GM19467 (cell line): ENCODE data around the gene PWP2.
"Not testable (repeated sequence)": the region's sequence is repeated elsewhere in the genome, so short reads cannot be mapped to it uniquely, and the experiment has no call there.

Source experiments
- ATAC-seq: cut with Tn5 transposase; IDR thresholded peaks from one replicate; pipeline ENCODE4 v1.9.1; 2021; ENCODE audit warnings: mild to moderate bottlenecking, moderate library complexity; ENCODE audit not compliant: unreplicated experiment

The PWP2 gene

DNA sequence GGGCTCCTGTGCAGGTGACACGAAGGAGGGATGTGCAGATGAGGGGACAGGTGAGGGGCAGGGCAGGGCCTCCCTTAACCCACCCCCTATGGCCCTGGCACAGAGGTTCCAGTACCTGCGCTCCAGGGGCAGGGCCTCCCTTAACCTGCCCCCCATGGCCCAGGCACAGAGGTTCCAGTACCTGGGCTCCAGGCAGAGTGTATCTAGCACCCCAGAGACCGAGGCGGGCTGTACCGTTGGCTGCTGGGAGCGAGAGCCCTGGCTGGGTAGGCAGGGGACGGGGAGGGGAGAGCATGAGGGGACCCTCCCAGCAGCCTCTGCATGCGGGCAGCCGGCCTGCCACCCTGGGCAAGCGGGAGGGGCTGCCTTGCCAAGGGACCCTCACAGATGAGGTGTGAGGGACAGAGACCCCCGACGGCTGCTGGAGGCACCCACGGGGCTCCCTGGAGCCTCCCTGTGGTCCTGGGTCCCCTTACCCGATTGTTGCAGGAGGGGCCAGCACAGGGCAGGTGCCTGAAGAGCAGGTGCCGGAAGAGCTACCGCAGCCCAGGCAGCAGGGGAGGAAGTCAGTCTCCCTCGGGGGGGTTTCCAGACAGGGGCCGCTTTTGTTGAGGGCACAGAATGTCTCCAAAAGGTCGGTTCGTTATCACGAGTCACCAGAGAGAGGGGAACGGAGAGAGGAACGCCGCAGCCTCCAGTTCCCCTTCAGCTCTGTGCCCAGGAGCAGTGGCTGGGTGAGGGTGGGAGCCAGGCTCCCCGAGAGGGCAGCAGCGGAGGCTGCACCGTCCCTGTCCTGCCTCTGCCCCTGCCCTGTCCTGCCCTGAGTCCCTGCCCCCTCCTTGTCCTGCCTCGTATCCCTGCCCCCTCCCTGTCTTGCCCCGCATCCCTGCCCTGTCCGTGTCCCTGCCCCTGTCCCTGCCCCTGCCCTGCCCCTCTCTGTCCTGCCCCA is 52.4 kb downstream of the PWP2 start:
- ATAC-seq: not testable (repeated sequence)

DNA sequence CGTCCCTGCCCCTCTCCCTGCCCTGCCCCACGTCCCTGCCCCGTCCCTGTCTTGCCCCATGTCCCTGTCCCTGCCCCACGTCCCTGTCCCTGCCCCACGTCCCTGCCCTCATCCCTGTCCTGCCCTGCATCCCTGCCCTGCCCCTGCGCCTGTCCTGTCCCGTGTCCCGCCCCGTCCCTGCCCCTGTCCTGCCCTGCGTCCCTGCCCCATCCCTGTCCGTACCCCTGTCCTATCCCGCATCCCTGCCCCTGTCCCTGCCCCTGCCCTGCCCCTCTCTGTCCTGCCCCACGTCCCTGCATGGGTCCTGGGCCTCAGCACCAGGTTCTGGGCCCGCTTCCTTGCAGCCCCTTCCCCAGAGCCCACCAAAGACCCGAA is 53.1 kb downstream of the PWP2 start:
- ATAC-seq: not testable (repeated sequence)

DNA sequence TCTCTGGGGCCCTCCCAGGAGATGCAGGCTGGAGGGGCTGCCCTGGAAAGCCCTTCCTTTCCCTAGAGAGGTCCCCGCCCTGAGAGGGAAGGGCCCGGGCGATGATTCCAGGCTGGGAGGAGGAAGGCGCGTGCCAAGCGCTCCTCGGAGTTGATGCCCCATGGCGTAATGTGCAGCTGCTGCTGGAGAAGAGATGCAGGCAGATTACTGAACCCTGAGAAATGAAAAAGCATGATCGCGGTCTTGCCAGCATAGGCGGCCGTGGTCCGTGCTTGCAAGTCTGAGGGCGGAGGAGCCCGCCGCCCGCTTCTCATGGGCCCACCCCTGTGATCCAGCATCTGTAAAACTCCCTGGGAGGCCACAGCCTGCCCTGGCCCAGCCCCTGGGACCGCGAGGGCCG is 53.6 kb downstream of the PWP2 start:
- not testable (repeated sequence) for ATAC-seq

DNA sequence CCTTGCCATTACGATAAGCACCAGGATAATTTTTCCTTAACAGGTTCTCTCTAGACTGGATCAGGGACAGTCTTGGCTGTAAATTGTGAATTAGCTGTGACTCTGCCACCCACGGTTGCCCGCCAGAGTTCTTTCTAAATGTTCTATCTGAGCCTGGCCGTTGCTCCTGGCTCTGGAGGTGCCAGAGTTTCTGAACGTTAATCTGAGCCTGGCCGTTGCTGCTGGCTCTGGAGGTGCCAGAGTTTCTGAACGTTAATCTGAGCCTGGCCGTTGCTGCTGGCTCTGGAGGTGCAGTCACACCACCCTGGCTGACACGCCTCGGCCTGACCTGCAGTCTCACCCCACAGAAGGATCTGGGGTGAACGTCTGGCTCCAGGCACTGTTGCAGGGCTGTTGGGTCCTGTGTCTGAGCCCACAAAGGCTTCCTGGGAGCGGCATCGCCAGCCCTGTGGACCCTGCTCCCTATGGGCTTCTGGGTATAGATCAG is 56.0 kb downstream of the PWP2 start:
- not testable (repeated sequence) for ATAC-seq

DNA sequence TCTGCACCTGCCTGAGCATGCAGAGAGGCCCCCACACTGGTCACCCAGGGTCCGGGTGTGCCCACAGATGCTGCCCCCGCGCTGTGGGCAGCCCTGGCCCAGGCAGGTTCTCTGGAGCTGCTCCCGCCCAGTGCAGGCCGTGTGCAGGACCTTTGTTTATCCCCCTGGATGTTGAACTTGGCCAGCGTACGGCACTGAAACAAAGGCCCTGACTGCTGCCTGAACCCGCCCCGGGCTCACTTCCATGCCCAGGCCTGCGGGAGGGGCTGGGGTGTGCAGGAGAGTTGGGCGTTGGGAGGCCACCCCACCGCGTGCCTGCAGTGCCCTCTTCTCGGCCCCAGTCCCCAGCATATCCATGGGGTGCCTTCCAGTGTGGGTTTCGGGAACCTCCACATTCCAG is 58.7 kb downstream of the PWP2 start:
- not testable (repeated sequence) for ATAC-seq

DNA sequence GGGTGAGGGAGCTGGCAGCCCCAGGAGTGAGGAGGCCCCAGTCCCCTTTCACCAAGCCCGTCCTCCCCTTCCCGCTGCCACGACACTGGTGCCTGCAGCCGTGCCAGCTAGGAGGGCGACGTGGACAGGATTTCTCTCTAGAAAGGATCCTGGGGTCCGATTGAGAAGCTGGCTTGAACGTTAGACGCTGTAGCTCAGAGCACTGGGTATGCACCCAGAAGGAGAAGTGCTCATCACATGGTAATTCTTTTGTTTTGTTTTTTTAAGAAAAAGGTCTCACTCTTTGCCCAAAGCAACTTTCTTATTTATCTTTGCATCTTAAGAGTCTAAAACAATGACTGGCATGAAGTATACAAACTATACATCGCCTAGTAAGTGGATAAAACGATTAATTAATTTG is 60.3 kb downstream of the PWP2 start:
- not testable (repeated sequence) for ATAC-seq

DNA sequence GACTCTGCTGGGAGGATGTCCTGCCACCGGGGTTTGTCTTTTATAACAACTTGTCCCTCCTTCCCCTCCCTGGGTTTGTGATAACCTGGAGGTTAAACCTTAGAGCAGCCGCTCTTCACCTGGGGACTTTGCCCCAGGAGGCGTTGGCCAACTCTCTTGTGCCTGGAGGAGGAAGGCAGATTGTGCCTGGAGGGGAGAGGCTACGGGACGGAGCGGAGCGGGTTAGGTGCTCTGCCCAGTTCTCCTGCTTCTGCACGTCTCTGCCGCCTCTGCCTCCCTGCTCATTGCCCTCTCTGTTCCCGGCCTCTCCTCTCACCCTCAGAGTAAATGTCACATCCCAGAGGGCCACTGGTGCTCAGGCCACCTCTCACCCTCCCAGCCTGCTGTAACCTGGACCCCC is 63.1 kb downstream of the PWP2 start:
- not testable (repeated sequence) for ATAC-seq

DNA sequence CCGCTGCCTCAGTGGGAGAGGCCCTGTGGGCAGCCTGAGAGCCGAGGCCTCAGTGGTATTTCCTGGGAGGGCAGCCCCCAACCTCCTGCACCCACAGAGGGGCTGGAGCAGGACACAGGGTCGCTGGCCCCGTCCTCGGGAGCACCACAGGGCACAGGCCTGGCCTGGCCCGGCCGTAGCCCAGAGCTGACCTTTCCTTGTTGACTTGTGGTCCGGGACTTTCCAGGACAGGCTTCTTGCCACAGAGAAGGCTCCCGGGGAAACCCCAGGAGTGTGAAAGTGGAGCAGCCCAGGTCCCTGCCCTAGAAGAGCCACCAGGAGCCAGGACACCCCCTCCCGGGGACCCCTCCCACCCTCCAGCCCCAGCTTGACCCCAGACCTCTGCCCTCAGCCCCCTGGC is 63.7 kb downstream of the PWP2 start:
- ATAC-seq: not testable (repeated sequence)

DNA sequence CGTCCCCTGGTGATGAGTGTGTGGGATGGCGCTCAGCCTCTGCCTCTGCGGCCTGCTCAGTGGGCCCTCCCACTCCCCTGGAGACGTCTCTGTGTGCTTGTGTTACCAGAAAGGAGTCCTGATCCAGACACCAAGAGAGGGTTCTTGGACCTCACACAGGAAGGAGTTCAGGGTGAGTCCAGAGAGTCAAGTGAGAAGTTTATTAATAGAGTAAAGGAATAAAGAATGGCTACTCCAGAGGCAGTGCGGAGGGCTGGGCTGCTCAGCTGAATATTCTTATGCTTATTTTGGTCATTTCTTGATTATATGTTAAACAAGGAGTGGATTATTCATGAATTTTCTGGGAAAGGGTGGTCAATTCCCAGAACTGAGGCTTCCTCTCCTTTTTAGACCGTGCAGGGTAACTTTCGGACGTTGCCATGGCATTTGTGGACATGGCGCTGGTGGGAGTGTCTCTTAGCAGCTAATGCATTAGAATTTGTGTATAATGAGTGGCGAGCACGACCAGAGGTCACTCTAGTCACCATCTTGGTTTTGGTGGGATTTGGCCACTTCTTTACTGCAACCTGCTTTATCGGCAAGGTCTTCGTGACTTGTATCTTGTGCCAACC is 64.9 kb downstream of the PWP2 start:
- not testable (repeated sequence) for ATAC-seq

DNA sequence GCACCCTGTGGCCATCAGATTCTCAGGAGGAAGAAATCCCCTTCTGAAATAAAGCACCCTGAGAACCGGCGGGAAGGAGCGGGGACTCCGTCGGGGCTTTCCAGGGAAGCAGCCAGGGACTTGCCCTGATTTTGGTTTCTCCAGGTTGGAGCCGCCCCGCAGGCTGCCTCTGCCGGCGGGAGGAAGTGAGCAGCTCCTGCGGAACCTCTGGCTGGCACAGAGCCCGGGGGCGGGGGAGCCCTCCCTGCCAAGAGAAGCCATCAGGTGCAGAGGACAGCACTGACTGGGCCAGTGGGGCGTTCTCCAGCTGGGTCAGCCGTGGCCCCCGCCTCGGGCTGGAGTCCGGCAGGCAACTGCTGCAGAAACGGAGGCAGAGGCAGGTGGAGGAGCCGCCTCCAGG is 65.5 kb downstream of the PWP2 start:
- ATAC-seq: not testable (repeated sequence)

DNA sequence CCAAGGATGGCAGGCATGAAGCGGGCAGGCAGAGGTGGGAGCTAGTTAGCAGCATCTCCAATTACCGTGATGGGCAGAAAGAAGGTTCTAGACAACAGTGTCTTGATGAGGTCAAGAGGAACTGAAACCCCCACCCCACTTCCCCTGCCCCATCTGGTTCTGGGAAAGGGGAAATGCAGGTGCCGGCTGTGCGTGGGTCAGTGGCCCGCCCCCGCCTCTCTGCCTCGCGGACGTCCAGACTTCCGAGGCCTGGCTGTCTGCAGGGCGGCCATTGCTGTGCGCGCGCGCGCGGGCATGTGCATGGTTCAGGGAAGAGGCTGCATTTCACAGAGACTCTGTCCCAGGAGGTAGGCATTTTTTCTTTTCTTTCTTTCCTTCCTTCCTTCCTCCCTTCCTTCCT is 68.0 kb downstream of the PWP2 start:
- ATAC-seq: not testable (repeated sequence)

DNA sequence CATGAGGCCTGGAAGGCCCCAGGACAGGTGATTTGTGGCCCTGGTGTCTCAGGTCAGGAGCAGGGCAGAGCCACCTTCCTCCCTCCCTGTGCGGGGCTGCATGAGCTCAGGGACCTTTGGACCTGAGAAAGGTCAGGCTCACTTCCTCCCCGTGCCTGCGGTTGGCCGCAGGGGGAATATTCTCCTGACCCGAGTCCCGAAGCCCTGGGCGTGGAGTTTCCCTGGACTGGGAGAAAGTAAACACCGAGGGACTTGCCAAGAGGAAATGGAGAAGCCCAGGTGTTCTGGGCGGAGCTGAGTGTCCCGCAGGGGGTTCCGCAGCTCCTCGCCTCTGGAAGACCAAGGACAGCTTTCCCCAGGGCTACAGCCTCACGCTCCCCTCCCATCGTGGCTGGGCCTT is 68.9 kb downstream of the PWP2 start:
- not testable (repeated sequence) for ATAC-seq
